ENCODE data around the gene RIN2.

DNA sequence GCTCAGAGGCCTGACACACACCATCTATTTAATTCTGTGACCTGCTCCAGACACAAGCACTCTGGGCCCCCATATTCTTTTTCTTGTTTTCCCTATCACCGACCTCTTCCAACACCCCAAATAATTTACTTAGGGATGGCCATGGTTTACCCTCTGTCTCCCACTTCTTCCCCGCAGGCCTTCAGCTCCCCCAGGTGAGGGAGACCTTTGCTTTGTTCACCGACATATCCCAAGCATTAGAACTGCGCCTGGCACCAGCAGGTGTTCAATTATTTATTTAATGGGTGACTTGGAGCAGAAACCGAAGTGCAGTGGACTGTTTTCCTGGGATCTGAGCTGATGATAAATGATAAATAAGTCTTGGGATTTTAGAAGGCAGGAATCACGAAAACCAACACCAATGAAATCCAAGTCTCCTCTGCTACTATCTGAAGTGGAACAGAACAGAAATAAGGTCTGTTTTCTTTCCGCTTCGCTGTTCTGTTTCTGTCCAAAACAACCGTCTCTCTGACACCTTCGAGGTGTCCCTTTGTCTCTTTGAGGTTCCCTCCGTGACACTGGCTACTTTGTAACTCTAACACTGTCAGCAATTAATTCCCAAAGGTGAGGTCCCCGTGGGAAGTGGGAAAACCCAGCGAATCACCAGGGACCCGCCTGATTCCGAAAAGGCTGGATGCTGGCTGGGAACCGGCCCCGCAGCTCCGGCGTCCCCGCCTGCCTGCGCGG lies 1.1 kb upstream of the RIN2 start:
- TF ChIP-seq, protein P1, sequence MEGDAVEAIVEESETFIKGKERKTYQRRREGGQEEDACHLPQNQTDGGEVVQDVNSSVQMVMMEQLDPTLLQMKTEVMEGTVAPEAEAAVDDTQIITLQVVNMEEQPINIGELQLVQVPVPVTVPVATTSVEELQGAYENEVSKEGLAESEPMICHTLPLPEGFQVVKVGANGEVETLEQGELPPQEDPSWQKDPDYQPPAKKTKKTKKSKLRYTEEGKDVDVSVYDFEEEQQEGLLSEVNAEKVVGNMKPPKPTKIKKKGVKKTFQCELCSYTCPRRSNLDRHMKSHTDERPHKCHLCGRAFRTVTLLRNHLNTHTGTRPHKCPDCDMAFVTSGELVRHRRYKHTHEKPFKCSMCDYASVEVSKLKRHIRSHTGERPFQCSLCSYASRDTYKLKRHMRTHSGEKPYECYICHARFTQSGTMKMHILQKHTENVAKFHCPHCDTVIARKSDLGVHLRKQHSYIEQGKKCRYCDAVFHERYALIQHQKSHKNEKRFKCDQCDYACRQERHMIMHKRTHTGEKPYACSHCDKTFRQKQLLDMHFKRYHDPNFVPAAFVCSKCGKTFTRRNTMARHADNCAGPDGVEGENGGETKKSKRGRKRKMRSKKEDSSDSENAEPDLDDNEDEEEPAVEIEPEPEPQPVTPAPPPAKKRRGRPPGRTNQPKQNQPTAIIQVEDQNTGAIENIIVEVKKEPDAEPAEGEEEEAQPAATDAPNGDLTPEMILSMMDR (IDR thresholded peaks at IDR 0.05) = no peak
- TF ChIP-seq POLR2A (IDR thresholded peaks at IDR 0.05) = no peak
